Adrenal gland (tissue), 5 donors: ENCODE measurements around the gene FOXO1.

Experiments
- CTCF ChIP-seq, 6 experiments: fragments of 450-650 bp in 4 of 6; fragments of 200-600 bp in 2 of 6; sonication (generic) in 1 of 6; IDR thresholded peaks; 1 replicate in 5 of 6; 2 replicates in 1 of 6; pipeline versions ENCODE4 v1.5.1 to v1.8.0; 2016 to 2021; ENCODE audit warnings: antibody characterized with exemption in 6 of 6, mild to moderate bottlenecking in 2 of 6, moderate library complexity in 1 of 6
- POLR2A ChIP-seq, 2 donors: fragments of 450-650 bp; IDR thresholded peaks; one replicate each; pipeline ENCODE4 v1.6.1; 2017; ENCODE audit warnings: antibody characterized with exemption in 2 of 2, mild to moderate bottlenecking in 2 of 2, moderate library complexity in 1 of 2
- donor health status: DM: no; HTN: no; CAD: no.

- TF ChIP-seq CTCF (IDR thresholded peaks at IDR 0.05) (no peak), POLR2A (IDR thresholded peaks at IDR 0.05) (no peak)
Observed at GRCh38 chr13:40576369-40576768, 90.1 kb downstream of the FOXO1 start.
